H7 (cell line): ENCODE measurements around the gene ZNF530. TPM values are rescaled to one million over a fixed set of nuclear protein-coding genes. Genes with fewer than 3 reads are reported as not detected.

Source experiments
- DNase-seq: peaks from one replicate; pipeline ENCODE4 v3.0.0; 2012
- H3K27me3 ChIP-seq: 2 replicates; pipeline ENCODE4 v1.6.0; 2011; ENCODE audit warnings: mild to moderate bottlenecking, low read length; ENCODE audit not compliant: control insufficient read depth, insufficient read depth
- H3K36me3 ChIP-seq: replicated peaks from 2 replicates; pipeline ENCODE4 v1.5.1; 2011; ENCODE audit warnings: low read length; ENCODE audit not compliant: control insufficient read depth, insufficient read depth
- H3K4me3 ChIP-seq: 2 replicates; pipeline ENCODE4 v1.5.1; 2011; ENCODE audit warnings: low read depth, mild to moderate bottlenecking, control low read depth, low read length, moderate library complexity; ENCODE audit not compliant: insufficient read depth
- total RNA-seq: library from RNA; depleted of rRNA; stranded (reverse); fragments of >200 nt; shearing (Covaris generic); gene quantifications from 2 replicates; pipeline ENCODE4 v1.2.3, GENCODE V29; 2014; rRNA removed

The ZNF530 gene
- 7.2 and 11.5 TPM in 2 replicates for total RNA-seq

- peaks cover 1% of the 10 kb centered on the region; the same call in 1 of the 2 replicates for H3K36me3 ChIP-seq
- peak; percentile 92 for DNase-seq
- peak within 1 kb of the TSS; percentile 88 for H3K4me3 ChIP-seq
- H3K27me3 ChIP-seq: no peaks in the 10 kb centered on the region
Observed at GRCh38 chr19:57599761-57600383, at the start of gene ZNF530. ZNF530 (plus strand) TSS chr19:57599885; CDS start chr19:57604346, 4,461 bp downstream.

- no peak for DNase-seq
- peaks cover 29% of the 10 kb centered on the region for H3K36me3 ChIP-seq
- no peak overlapping the region for H3K4me3 ChIP-seq
- no peaks in the 10 kb centered on the region for H3K27me3 ChIP-seq
Observed at GRCh38 chr19:57552432-57552831, 47.3 kb upstream of the ZNF530 start.

DNA sequence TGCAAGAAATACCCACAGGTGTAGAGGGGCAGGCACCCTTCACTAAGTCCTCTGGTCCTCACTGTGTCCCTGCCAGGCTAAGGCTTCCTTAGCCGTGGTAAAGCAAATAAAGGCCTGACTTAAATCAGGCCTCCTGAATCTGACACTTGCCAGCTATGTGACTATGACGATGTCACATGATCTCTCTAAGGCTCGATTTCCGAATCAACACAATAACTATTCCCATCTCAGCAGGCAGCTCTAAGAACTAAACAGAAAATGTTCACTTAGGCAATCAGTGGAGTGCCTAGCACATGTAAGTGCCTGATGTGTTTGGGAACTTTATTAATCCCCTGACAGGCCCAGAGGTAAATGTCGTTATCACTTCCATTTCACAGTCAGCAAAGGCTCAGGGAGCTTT, 42.0 kb upstream of the ZNF530 start:
- no peak overlapping the region for H3K4me3 ChIP-seq

DNA sequence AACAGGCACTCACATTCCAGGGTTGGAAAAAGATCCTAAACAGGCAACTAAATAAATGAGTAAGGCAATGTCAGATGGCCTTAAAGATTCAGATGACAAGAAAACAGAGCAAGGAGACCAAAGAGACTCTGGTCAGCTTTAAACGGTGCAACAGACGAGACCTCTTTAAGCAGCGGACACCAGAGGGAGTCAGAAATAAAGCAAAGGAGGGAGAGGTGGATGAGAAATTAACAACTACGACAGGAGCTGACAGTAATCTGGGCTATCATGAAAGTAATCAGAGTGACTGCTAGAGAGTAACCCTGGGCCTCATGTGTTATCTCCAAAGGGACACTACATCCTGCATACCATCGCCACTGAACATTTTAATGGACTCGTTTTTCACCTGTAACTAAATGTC, 41.2 kb upstream of the ZNF530 start:
- Histone ChIP-seq H3K4me3 (peak overlapping the region; percentile 91), H3K36me3 (peaks cover 8% of the 10 kb centered on the region), H3K27me3 (no peaks in the 10 kb centered on the region)
- peak; percentile 36 for DNase-seq

More for the DNA sequence above, 42.0 kb upstream of the ZNF530 start:
- peaks cover 8% of the 10 kb centered on the region for H3K36me3 ChIP-seq
- no peak for DNase-seq
- no peaks in the 10 kb centered on the region for H3K27me3 ChIP-seq

DNA sequence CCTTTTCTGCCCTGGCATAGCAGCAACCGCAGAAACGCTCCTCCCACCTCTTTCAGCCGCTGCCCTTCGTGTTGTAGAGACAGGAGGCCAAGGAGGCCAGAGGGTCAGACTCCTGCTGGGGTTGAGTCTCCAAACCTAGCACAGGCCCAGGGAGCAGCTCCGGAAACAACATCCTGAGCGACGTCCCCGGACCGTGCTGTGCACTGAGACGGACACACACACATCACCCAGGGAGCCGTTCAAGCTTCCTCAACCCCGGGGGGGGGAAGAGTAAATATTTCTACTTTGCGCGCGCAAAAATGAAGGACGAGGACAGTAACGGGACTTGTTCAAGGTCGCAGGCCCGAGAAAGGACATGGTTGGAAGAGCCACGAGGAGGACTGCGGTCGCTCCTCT, 40.7 kb upstream of the ZNF530 start:
- Histone ChIP-seq H3K4me3 (peak overlapping the region; percentile 91), H3K36me3 (peaks cover 8% of the 10 kb centered on the region), H3K27me3 (no peaks in the 10 kb centered on the region)
- DNase-seq: peak; percentile 65

- Histone ChIP-seq H3K36me3 (peaks cover 5% of the 10 kb centered on the region), H3K4me3 (peak within 1 kb of the TSS; percentile 91), H3K27me3 (no peaks in the 10 kb centered on the region)
- peak; percentile 93 for DNase-seq
Observed at GRCh38 chr19:57559404-57560025, 40.2 kb upstream of the ZNF530 start, which contains the start of gene ZNF550. ZNF550 (minus strand) TSS chr19:57559863; CDS start chr19:57559682, 181 bp downstream.

DNA sequence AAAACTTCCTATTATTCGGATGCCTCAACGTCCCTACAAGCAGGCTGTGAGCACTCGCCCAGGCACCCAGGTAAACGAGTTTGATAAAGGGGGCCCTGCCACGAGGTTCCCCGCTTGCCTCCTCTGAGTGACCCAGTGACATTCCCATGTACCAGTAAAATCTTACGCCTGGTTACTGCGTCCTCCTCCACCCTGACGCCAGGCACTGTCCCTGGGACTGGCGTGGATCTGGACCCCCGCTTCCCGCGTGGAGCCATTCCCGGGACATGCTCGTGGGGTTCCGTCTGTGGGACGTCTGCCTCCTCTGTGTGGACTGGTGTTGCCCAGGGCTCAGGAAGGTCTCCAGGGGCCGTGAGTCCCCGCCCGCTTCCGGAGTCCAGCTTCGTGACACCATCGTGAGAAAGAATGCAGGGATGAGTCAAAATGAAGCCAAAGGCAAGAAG, 39.6 kb upstream of the ZNF530 start:
- peak; percentile 36 for DNase-seq
- H3K36me3 ChIP-seq: peaks cover 3% of the 10 kb centered on the region; the same call in 1 of the 2 replicates
- H3K4me3 ChIP-seq: no peak overlapping the region
- no peaks in the 10 kb centered on the region for H3K27me3 ChIP-seq

GRCh38 chr19:57563547-57563946, 36.1 kb upstream of the ZNF530 start:
- Histone ChIP-seq H3K36me3 (no peaks in the 10 kb centered on the region), H3K4me3 (no peak overlapping the region), H3K27me3 (no peaks in the 10 kb centered on the region)
- no peak for DNase-seq

DNA sequence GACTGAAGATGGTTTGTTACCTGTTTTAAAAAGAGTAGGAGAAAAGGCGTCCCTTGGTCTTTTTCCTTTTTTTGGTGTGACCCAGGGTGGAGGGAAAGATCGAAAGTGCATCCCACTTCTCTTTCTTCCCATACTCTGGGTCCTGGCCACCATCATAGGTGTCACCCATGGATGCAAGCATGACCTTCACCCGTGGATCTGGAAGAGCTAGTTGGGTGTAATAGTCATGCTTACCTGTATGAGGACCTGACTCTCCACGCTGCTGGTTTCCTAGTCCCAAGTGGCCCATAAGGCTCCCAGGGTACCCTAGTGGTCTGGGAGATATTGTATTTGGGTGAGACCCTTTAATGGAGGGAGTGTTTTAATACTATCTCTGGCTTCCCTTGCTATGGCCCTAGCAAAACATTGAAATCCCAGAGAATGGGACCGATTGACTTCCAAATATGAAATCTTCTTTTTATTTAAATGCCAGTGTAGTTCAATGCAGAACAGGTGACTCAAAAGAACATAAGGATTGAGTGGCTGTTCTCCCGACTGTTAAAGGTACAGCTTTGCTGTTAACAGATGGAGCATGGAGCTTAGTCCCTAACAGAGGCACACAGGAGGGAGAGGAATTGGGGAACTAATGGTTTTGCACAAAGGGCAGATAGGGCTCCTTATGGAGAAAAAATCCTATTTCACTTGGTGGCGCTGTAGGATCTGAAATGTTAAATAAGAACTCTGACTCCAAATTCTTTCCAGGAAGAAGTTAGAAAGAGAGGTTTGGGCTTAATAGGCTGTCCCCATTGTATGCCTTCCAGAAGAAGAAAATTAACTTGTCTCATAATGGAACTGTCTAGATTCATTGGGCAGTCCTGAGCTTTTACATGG, 33.1 kb upstream of the ZNF530 start:
- Histone ChIP-seq H3K36me3 (peaks cover under 1% of the 10 kb centered on the region), H3K4me3 (no peak overlapping the region), H3K27me3 (no peaks in the 10 kb centered on the region)
- DNase-seq: no peak

DNA sequence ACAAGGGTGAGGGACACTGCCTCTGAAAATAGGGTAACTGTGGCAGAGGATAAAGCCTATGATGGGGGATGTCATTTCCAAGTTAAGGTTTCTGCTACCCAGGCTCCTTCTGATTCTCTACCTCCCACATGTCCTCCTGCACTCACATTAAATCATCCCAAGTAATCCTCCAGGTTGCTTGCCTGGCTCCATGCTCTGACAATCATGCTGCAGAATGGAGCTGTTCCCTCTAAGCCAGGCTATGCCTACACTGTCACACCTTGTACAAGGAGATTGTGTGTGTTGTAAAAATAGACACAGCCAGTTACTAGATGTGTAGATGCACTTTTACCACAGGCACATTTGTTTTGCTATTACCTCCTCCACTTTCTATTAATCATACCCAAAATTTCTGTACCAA, 29.0 kb upstream of the ZNF530 start:
- H3K4me3 ChIP-seq: no peak overlapping the region
- no peaks in the 10 kb centered on the region for H3K27me3 ChIP-seq
- H3K36me3 ChIP-seq: peaks cover 36% of the 10 kb centered on the region
- no peak for DNase-seq

GRCh38 chr19:57572415-57572947, 27.2 kb upstream of the ZNF530 start:
- H3K27me3 ChIP-seq: no peaks in the 10 kb centered on the region
- peaks cover 44% of the 10 kb centered on the region for H3K36me3 ChIP-seq
- H3K4me3 ChIP-seq: no peak overlapping the region
- no peak for DNase-seq

GRCh38 chr19:57576661-57577060, 23.0 kb upstream of the ZNF530 start:
- no peak overlapping the region for H3K4me3 ChIP-seq
- peaks cover 43% of the 10 kb centered on the region for H3K36me3 ChIP-seq
- no peaks in the 10 kb centered on the region for H3K27me3 ChIP-seq
- DNase-seq: no peak

DNA sequence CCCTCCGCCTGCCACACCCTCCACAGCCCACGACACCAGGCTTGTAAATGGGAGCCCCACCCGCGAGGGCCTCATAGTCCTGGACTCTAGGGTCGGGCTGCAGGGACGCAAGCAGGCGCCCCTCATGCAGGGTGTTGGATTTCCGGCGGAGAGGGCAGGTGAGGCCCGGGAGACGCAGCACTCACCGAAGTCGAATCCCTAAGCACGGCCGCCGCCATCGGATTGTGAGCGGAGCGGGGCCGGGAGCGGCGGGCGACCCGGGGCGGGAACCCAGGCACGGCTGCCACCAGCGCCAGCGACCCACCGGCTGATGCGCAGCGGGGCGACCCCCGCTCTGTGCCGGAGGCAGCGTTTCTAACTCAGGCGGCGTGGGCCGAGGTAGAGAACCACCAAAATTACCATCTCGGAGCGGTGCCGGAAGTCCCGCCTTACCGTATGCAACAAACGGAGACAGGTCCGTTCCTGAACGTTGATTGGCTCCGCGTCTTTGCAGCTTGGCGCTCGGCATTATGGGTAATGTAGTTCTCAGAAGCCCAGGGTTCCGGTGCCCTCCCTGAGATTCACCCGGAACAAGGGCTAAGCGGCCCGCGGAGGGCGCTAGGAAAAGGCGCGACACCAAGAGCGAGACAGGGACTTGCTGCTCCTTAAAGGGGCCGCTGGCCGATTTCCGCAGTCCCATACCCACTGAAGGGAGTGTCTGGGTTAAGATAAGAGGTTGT, 21.0 kb upstream of the ZNF530 start, which contains the start of gene ZNF416:
Gene ZNF416, minus strand, starts transcription at position 425 of the 719 bp plus-strand sequence. Its CDS starts 207 bp downstream, at position 218.
- peaks cover 26% of the 10 kb centered on the region for H3K36me3 ChIP-seq
- H3K27me3 ChIP-seq: peaks cover 3% of the 10 kb centered on the region; the same call in 1 of the 2 replicates
- H3K4me3 ChIP-seq: peak within 1 kb of the TSS; percentile 88
- DNase-seq: peak; percentile 97

DNA sequence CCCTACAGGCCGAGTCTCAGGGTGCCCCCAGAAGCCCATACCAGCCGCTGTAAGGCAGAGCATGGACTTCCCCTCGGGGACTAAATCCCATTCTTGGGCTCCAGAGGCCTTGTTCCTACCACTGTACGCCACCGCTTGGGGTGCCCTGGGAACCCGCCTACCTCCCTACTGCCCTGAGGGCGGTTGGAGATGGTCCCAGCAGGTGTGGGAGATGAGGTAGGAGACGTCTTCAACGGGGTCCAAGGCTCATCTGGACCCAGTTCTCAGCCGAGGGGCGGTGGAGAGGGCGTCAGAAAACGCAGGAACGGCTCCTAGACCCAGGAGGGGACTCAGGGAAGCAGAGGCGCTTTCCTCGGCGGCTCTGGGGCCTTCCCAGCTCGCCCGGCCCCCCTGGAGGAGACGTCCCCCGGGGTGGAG, 16.6 kb upstream of the ZNF530 start:
- Histone ChIP-seq H3K4me3 (peak overlapping the region; percentile 76), H3K36me3 (peaks cover 10% of the 10 kb centered on the region), H3K27me3 (peaks cover 3% of the 10 kb centered on the region; the same call in 1 of the 2 replicates)
- no peak for DNase-seq
